OCI-LY1 (cell line): ENCODE data around the gene YPEL4.

ENCODE experiments used
- H2AFZ ChIP-seq: fragments of 200-600 bp; sonication (generic), shearing (Covaris generic); 2 replicates; pipeline ENCODE4 v1.6.0; 2014; ENCODE audit warnings: antibody characterized with exemption, mild to moderate bottlenecking, low read length
- H3F3A ChIP-seq: fragments of 200-600 bp; sonication (generic), shearing (Covaris generic); 2 replicates; pipeline ENCODE4 v1.6.0; 2014; ENCODE audit warnings: mild to moderate bottlenecking, antibody characterized with exemption, low read length, moderate library complexity; ENCODE audit not compliant: insufficient read depth
- H3K27ac ChIP-seq: fragments of 200-600 bp; sonication (generic); 2 replicates; pipeline ENCODE4 v1.5.1; 2014; ENCODE audit warnings: low read length, mixed run types, mild to moderate bottlenecking, low read depth; ENCODE audit not compliant: poor library complexity, severe bottlenecking
- H3K27me3 ChIP-seq: fragments of 200-600 bp; sonication (generic); 2 replicates; pipeline ENCODE4 v1.6.0; 2014; ENCODE audit warnings: antibody characterized with exemption, mild to moderate bottlenecking, low read length, moderate library complexity; ENCODE audit not compliant: insufficient read depth
- H3K36me3 ChIP-seq: fragments of 200-600 bp; sonication (generic); 2 replicates; pipeline ENCODE4 v1.6.1; 2014; ENCODE audit warnings: mild to moderate bottlenecking, antibody characterized with exemption, low read length, moderate library complexity, mixed read lengths; ENCODE audit not compliant: insufficient read depth
- H3K4me1 ChIP-seq: fragments of 200-600 bp; sonication (generic); 2 replicates; pipeline ENCODE4 v1.5.1; 2014; ENCODE audit warnings: mild to moderate bottlenecking, low read length, moderate library complexity; ENCODE audit not compliant: insufficient read depth, severe bottlenecking
- H3K4me2 ChIP-seq: fragments of 200-600 bp; sonication (generic), shearing (Covaris generic); 2 replicates; pipeline ENCODE4 v1.6.1; 2014; ENCODE audit warnings: low read length
- H3K4me3 ChIP-seq: fragments of 200-600 bp; sonication (generic); 2 replicates; pipeline ENCODE4 v1.5.1; 2014; ENCODE audit warnings: low read length, low read depth, mild to moderate bottlenecking, mixed read lengths; ENCODE audit not compliant: poor library complexity, severe bottlenecking
- H3K79me2 ChIP-seq: fragments of 200-600 bp; shearing (Covaris generic); 2 replicates; pipeline ENCODE4 v1.6.1; 2016; ENCODE audit warnings: mixed run types, low read length, mixed read lengths; ENCODE audit not compliant: insufficient read depth
- H3K9ac ChIP-seq: fragments of 200-600 bp; sonication (generic), shearing (Covaris generic); 2 replicates; pipeline ENCODE4 v1.6.1; 2014; ENCODE audit warnings: mild to moderate bottlenecking, low read length, mixed read lengths
- H3K9me2 ChIP-seq: fragments of 200-600 bp; sonication (generic), shearing (Covaris generic); 2 replicates; pipeline ENCODE4 v1.6.1; 2014; ENCODE audit warnings: low read depth, mild to moderate bottlenecking, low read length, mixed read lengths
- H3K9me3 ChIP-seq: fragments of 200-600 bp; shearing (Covaris generic); 2 replicates; pipeline ENCODE4 v1.6.1; 2014; ENCODE audit warnings: low read length, mixed read lengths
- H4K20me1 ChIP-seq: fragments of 200-600 bp; sonication (generic), shearing (Covaris generic); 2 replicates; pipeline ENCODE4 v1.6.0; 2016; ENCODE audit warnings: mild to moderate bottlenecking, low read length; ENCODE audit not compliant: insufficient read depth
- EZH2 ChIP-seq: fragments of 200-600 bp; sonication (generic), shearing (Covaris generic); IDR thresholded peaks from 2 replicates; pipeline ENCODE4 v1.8.0; 2017; ENCODE audit warnings: borderline replicate concordance, mixed run types, mild to moderate bottlenecking, antibody characterized with exemption, low read length, moderate library complexity, mixed read lengths
- TF ChIP-seq, protein P1 (sequence below): fragments of 200-600 bp; sonication (generic), shearing (Covaris generic); IDR thresholded peaks from 2 replicates; pipeline ENCODE4 v1.5.1; 2017; ENCODE audit warnings: mild to moderate bottlenecking, antibody characterized with exemption, low read length, moderate library complexity, mixed read lengths

YPEL4 gene

DNA sequence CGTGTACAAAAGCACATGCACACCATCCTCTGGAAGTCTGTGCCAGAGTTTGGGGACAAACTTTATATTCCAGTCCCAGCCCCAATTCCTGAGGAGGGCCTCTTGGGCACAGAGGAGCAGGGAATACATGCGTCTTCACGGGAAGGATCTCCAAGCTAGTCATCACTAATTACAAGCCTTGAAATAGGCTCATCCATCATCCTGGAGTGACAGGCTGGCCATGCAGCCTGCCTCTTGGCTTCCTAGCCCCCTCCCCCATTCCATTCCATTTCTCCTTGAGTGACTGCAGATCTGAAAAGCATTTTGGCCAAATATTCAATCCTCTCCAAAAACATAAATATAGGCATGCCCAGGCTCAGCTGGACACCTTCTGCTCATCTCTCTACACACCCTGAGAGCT, 27.4 kb downstream of the YPEL4 start:
- no peaks in the 10 kb centered on the region for H3K9me2 ChIP-seq
- no peak for TF ChIP-seq EZH2
- TF ChIP-seq, protein P1, sequence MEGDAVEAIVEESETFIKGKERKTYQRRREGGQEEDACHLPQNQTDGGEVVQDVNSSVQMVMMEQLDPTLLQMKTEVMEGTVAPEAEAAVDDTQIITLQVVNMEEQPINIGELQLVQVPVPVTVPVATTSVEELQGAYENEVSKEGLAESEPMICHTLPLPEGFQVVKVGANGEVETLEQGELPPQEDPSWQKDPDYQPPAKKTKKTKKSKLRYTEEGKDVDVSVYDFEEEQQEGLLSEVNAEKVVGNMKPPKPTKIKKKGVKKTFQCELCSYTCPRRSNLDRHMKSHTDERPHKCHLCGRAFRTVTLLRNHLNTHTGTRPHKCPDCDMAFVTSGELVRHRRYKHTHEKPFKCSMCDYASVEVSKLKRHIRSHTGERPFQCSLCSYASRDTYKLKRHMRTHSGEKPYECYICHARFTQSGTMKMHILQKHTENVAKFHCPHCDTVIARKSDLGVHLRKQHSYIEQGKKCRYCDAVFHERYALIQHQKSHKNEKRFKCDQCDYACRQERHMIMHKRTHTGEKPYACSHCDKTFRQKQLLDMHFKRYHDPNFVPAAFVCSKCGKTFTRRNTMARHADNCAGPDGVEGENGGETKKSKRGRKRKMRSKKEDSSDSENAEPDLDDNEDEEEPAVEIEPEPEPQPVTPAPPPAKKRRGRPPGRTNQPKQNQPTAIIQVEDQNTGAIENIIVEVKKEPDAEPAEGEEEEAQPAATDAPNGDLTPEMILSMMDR = no peak
- H3K4me1 ChIP-seq = no peaks in the 10 kb centered on the region
- H2AFZ ChIP-seq = no peak overlapping the region
- H3F3A ChIP-seq = no peaks in the 10 kb centered on the region
- no peak overlapping the region for H3K27ac ChIP-seq
- H3K27me3 ChIP-seq = no peaks in the 10 kb centered on the region
- H3K4me2 ChIP-seq = no peak overlapping the region
- H3K9ac ChIP-seq = no peak overlapping the region
- no peaks in the 10 kb centered on the region; the same call in 1 of the 2 replicates for H3K36me3 ChIP-seq
- H3K4me3 ChIP-seq = no peak overlapping the region
- H3K79me2 ChIP-seq = no peaks in the 10 kb centered on the region
- H3K9me3 ChIP-seq = 0 out of 2 replicates have a peak, but pooled peaks cover 3% of the 10 kb centered on the region
- no peaks in the 10 kb centered on the region for H4K20me1 ChIP-seq

DNA sequence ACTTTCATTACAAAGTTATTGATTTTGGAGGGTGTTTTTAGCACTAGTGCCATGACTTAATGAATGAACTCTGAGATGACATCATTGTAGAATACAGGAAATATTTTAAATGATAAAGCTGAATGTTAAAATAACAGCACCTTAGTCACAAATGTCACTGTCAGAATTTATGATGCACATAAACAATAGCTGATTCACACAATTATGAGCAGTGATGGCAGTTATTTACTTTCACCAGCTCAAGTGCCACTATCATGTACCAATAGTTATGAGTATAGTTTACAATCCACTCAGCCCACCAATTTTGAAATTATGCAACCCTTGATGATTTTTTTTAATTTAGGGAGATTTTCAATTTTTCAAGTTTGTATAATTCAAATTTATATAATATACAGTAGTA, 29.2 kb downstream of the YPEL4 start:
- H3K9me3 ChIP-seq = 0 out of 2 replicates have a peak, but pooled peaks cover 3% of the 10 kb centered on the region
- no peak overlapping the region for H3K27ac ChIP-seq
- no peaks in the 10 kb centered on the region for H3F3A ChIP-seq
- H3K4me3 ChIP-seq = no peak overlapping the region
- H2AFZ ChIP-seq = no peak overlapping the region
- no peaks in the 10 kb centered on the region for H3K9me2 ChIP-seq
- H3K4me1 ChIP-seq = no peaks in the 10 kb centered on the region
- H3K27me3 ChIP-seq = no peaks in the 10 kb centered on the region
- no peaks in the 10 kb centered on the region for H3K79me2 ChIP-seq
- no peaks in the 10 kb centered on the region for H4K20me1 ChIP-seq
- H3K4me2 ChIP-seq = no peak overlapping the region
- no peaks in the 10 kb centered on the region; the same call in 1 of the 2 replicates for H3K36me3 ChIP-seq
- TF ChIP-seq EZH2 = no peak
- TF ChIP-seq, protein P1 = no peak
- H3K9ac ChIP-seq = no peak overlapping the region

DNA sequence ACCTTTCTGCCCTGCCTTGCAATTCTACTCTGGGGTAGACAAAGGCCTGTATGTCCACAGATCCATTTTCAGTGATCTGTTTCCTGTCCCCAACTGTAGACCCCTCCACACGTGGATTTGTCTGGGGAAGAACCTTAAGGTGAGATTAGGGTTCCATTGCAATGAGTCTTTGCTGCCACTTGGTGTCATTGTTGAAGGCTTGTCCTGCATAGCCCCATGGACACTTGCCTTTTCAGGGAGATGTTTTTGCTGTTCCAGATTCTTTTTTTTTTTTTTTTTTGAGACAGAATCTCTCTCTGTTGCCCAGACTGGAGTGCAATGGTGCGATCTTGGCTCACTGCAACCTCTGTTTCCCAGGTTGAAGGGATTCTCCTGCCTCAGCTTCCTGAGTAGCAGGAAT, 30.4 kb downstream of the YPEL4 start:
- H3K9me2 ChIP-seq = no peaks in the 10 kb centered on the region
- H3K27me3 ChIP-seq = no peaks in the 10 kb centered on the region
- H3K4me3 ChIP-seq = no peak overlapping the region
- H3K27ac ChIP-seq = no peak overlapping the region
- no peak overlapping the region for H2AFZ ChIP-seq
- no peak overlapping the region for H3K4me2 ChIP-seq
- no peaks in the 10 kb centered on the region; the same call in 1 of the 2 replicates for H3K36me3 ChIP-seq
- TF ChIP-seq, protein P1 = no peak
- TF ChIP-seq EZH2 = no peak
- no peaks in the 10 kb centered on the region for H3F3A ChIP-seq
- no peaks in the 10 kb centered on the region for H3K4me1 ChIP-seq
- H3K79me2 ChIP-seq = no peaks in the 10 kb centered on the region
- 0 out of 2 replicates have a peak, but pooled peaks cover 3% of the 10 kb centered on the region for H3K9me3 ChIP-seq
- no peaks in the 10 kb centered on the region for H4K20me1 ChIP-seq
- H3K9ac ChIP-seq = no peak overlapping the region
